HEK293 (cell line): Measurements from ENCODE around the gene POU4F3.

Experiments used
- IKZF3 ChIP-seq: fragments of 450-650 bp; IDR thresholded peaks from 2 replicates; pipeline ENCODE4 v1.5.0; 2018; ENCODE audit warnings: missing biosample characterization, mild to moderate bottlenecking, missing genetic modification characterization, moderate library complexity
- MEIS1 ChIP-seq: sonication (generic); formaldehyde crosslinking; IDR thresholded peaks from 2 replicates; pipeline ENCODE4 v1.8.1; 2022; ENCODE audit warnings: missing genetic modification reagents, mild to moderate bottlenecking, borderline replicate concordance
- MYNN ChIP-seq: fragments of 450-650 bp; formaldehyde crosslinking; IDR thresholded peaks from 2 replicates; pipeline ENCODE4 v1.5.1; 2016; ENCODE audit warnings: missing biosample characterization, missing genetic modification characterization, borderline replicate concordance
- YY1 ChIP-seq: fragments of 450-650 bp; formaldehyde crosslinking; IDR thresholded peaks from 2 replicates; pipeline ENCODE4 v1.5.1; 2018; ENCODE audit warnings: missing biosample characterization, missing genetic modification characterization
- ZFP69B ChIP-seq: fragments of 450-650 bp; formaldehyde crosslinking; IDR thresholded peaks from 2 replicates; pipeline ENCODE4 v1.5.1; 2016; ENCODE audit warnings: missing biosample characterization, missing genetic modification characterization
- ZNF274 ChIP-seq, 2 experiments: fragments of 200-500 bp in 1 of 2; fragments of 450-650 bp in 1 of 2; sonication (Bioruptor generic) in 1 of 2; formaldehyde crosslinking in 1 of 2; IDR thresholded peaks; 2 replicates each; pipeline versions ENCODE4 v1.5.1 to v1.6.1; 2014 to 2016; ENCODE audit warnings: borderline replicate concordance in 1 of 2, inconsistent platforms in 1 of 2, low read length in 1 of 2, missing biosample characterization in 1 of 2, missing genetic modification characterization in 1 of 2
- ZNF423 ChIP-seq: fragments of 450-650 bp; formaldehyde crosslinking; IDR thresholded peaks from 2 replicates; pipeline ENCODE4 v1.5.1; 2016; ENCODE audit warnings: missing biosample characterization, missing genetic modification characterization
- ZNF701 ChIP-seq: fragments of 450-650 bp; formaldehyde crosslinking; IDR thresholded peaks from 2 replicates; pipeline ENCODE4 v1.5.1; 2016; ENCODE audit warnings: missing biosample characterization, missing genetic modification characterization
- TF ChIP-seq, protein P1 (sequence below): fragments of 450-650 bp; formaldehyde crosslinking; IDR thresholded peaks from 2 replicates; pipeline ENCODE4; 2016; ENCODE audit warnings: missing biosample characterization, missing genetic modification characterization
- TF ChIP-seq, protein P2 (sequence below): fragments of 450-650 bp; formaldehyde crosslinking; IDR thresholded peaks from 2 replicates; pipeline ENCODE4 v1.5.1; 2016; ENCODE audit warnings: missing biosample characterization, missing genetic modification characterization
- TF ChIP-seq, protein P3 (sequence below): fragments of 450-650 bp; formaldehyde crosslinking; IDR thresholded peaks from 2 replicates; pipeline ENCODE4 v1.5.1; 2016; ENCODE audit warnings: missing biosample characterization, missing genetic modification characterization
- TF ChIP-seq, protein P4 (sequence below): fragments of 450-650 bp; formaldehyde crosslinking; IDR thresholded peaks from 2 replicates; pipeline ENCODE4 v1.5.1; 2016; ENCODE audit warnings: missing biosample characterization, missing genetic modification characterization

DNA sequence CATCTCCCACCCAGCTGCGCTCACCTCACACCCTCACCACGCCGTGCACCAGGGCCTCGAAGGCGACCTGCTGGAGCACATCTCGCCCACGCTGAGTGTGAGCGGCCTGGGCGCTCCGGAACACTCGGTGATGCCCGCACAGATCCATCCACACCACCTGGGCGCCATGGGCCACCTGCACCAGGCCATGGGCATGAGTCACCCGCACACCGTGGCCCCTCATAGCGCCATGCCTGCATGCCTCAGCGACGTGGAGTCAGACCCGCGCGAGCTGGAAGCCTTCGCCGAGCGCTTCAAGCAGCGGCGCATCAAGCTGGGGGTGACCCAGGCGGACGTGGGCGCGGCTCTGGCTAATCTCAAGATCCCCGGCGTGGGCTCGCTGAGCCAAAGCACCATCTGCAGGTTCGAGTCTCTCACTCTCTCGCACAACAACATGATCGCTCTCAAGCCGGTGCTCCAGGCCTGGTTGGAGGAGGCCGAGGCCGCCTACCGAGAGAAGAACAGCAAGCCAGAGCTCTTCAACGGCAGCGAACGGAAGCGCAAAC is 1.1 kb downstream of the POU4F3 start:
- TF ChIP-seq, protein P1, sequence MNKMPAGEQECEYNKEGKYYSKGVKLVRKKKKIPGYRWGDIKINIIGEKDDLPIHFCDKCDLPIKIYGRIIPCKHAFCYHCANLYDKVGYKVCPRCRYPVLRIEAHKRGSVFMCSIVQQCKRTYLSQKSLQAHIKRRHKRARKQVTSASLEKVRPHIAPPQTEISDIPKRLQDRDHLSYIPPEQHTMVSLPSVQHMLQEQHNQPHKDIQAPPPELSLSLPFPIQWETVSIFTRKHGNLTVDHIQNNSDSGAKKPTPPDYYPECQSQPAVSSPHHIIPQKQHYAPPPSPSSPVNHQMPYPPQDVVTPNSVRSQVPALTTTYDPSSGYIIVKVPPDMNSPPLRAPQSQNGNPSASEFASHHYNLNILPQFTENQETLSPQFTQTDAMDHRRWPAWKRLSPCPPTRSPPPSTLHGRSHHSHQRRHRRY (tag by site-specific recombination): no peak
- TF ChIP-seq MEIS1 (CRISPR knock-in tag) (no peak), MYNN (tag by site-specific recombination) (no peak), YY1 (tag by site-specific recombination) (no peak), ZNF701 (tag by site-specific recombination) (no peak), ZFP69B (tag by site-specific recombination) (no peak), IKZF3 (tag by site-specific recombination) (no peak), ZNF423 (no peak), ZNF274 (IDR thresholded peaks at IDR 0.05; ENCODE audit: low read length) (no peak), ZNF274 (tag by site-specific recombination; IDR thresholded peaks at IDR 0.05; ENCODE audit: borderline replicate concordance) (no peak)
- TF ChIP-seq, protein P2, sequence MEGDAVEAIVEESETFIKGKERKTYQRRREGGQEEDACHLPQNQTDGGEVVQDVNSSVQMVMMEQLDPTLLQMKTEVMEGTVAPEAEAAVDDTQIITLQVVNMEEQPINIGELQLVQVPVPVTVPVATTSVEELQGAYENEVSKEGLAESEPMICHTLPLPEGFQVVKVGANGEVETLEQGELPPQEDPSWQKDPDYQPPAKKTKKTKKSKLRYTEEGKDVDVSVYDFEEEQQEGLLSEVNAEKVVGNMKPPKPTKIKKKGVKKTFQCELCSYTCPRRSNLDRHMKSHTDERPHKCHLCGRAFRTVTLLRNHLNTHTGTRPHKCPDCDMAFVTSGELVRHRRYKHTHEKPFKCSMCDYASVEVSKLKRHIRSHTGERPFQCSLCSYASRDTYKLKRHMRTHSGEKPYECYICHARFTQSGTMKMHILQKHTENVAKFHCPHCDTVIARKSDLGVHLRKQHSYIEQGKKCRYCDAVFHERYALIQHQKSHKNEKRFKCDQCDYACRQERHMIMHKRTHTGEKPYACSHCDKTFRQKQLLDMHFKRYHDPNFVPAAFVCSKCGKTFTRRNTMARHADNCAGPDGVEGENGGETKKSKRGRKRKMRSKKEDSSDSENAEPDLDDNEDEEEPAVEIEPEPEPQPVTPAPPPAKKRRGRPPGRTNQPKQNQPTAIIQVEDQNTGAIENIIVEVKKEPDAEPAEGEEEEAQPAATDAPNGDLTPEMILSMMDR (tag by site-specific recombination): no peak
- TF ChIP-seq, protein P3, sequence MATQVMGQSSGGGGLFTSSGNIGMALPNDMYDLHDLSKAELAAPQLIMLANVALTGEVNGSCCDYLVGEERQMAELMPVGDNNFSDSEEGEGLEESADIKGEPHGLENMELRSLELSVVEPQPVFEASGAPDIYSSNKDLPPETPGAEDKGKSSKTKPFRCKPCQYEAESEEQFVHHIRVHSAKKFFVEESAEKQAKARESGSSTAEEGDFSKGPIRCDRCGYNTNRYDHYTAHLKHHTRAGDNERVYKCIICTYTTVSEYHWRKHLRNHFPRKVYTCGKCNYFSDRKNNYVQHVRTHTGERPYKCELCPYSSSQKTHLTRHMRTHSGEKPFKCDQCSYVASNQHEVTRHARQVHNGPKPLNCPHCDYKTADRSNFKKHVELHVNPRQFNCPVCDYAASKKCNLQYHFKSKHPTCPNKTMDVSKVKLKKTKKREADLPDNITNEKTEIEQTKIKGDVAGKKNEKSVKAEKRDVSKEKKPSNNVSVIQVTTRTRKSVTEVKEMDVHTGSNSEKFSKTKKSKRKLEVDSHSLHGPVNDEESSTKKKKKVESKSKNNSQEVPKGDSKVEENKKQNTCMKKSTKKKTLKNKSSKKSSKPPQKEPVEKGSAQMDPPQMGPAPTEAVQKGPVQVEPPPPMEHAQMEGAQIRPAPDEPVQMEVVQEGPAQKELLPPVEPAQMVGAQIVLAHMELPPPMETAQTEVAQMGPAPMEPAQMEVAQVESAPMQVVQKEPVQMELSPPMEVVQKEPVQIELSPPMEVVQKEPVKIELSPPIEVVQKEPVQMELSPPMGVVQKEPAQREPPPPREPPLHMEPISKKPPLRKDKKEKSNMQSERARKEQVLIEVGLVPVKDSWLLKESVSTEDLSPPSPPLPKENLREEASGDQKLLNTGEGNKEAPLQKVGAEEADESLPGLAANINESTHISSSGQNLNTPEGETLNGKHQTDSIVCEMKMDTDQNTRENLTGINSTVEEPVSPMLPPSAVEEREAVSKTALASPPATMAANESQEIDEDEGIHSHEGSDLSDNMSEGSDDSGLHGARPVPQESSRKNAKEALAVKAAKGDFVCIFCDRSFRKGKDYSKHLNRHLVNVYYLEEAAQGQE: no peak
- TF ChIP-seq, protein P4, sequence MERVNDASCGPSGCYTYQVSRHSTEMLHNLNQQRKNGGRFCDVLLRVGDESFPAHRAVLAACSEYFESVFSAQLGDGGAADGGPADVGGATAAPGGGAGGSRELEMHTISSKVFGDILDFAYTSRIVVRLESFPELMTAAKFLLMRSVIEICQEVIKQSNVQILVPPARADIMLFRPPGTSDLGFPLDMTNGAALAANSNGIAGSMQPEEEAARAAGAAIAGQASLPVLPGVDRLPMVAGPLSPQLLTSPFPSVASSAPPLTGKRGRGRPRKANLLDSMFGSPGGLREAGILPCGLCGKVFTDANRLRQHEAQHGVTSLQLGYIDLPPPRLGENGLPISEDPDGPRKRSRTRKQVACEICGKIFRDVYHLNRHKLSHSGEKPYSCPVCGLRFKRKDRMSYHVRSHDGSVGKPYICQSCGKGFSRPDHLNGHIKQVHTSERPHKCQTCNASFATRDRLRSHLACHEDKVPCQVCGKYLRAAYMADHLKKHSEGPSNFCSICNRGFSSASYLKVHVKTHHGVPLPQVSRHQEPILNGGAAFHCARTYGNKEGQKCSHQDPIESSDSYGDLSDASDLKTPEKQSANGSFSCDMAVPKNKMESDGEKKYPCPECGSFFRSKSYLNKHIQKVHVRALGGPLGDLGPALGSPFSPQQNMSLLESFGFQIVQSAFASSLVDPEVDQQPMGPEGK (tag by site-specific recombination): no peak
